BLaER1 (cell line): Measurements from ENCODE around the gene PYY.

Experiments used
- H3K27ac ChIP-seq: shearing (Covaris generic); formaldehyde crosslinking; 2 replicates; pipeline ENCODE4 v1.8.1; 2022
- H3K27me3 ChIP-seq: shearing (Covaris generic); formaldehyde crosslinking; 2 replicates; pipeline ENCODE4 v1.8.1; 2022
- H3K36me3 ChIP-seq: shearing (Covaris generic); formaldehyde crosslinking; 2 replicates; pipeline ENCODE4 v1.8.1; 2022
- H3K4me1 ChIP-seq: shearing (Covaris generic); formaldehyde crosslinking; 2 replicates; pipeline ENCODE4 v1.8.1; 2022
- H3K4me2 ChIP-seq: shearing (Covaris generic); formaldehyde crosslinking; 2 replicates; pipeline ENCODE4 v1.8.1; 2022
- H3K4me3 ChIP-seq: shearing (Covaris generic); formaldehyde crosslinking; 2 replicates; pipeline ENCODE4 v1.8.1; 2022
- H3K9ac ChIP-seq: shearing (Covaris generic); formaldehyde crosslinking; 2 replicates; pipeline ENCODE4 v1.8.1; 2022
- H3K9me3 ChIP-seq: shearing (Covaris generic); formaldehyde crosslinking; 2 replicates; pipeline ENCODE4 v1.8.1; 2022
- H4K20me1 ChIP-seq: shearing (Covaris generic); formaldehyde crosslinking; 2 replicates; pipeline ENCODE4 v1.8.1; 2022
- Cebpa-rat ChIP-seq: shearing (Covaris generic); IDR thresholded peaks from 2 replicates; pipeline ENCODE4 v1.8.1; 2022

The PYY gene

GRCh38 chr17:43909537-43910231 lies 44.1 kb downstream of the PYY start:
- Histone ChIP-seq H3K27me3 (peaks cover 39% of the 10 kb centered on the region), H3K4me3 (no peak overlapping the region), H4K20me1 (peaks cover 22% of the 10 kb centered on the region), H3K4me1 (peaks cover 51% of the 10 kb centered on the region), H3K9ac (no peak overlapping the region), H3K9me3 (no peaks in the 10 kb centered on the region), H3K27ac (no peak overlapping the region), H3K36me3 (no peaks in the 10 kb centered on the region), H3K4me2 (no peak overlapping the region)
- no peak for TF ChIP-seq Cebpa-rat

GRCh38 chr17:43907998-43908721 lies 45.6 kb downstream of the PYY start:
- Histone ChIP-seq H3K4me2 (peak overlapping the region; percentile 98), H3K9ac (peak overlapping the region; percentile 54), H3K27me3 (peaks cover 54% of the 10 kb centered on the region), H3K4me1 (peaks cover 45% of the 10 kb centered on the region), H4K20me1 (peaks cover 22% of the 10 kb centered on the region), H3K36me3 (no peaks in the 10 kb centered on the region), H3K4me3 (peak overlapping the region; percentile 71), H3K9me3 (no peaks in the 10 kb centered on the region), H3K27ac (no peak overlapping the region)
- no peak for TF ChIP-seq Cebpa-rat

GRCh38 chr17:43907425-43907981 lies 46.2 kb downstream of the PYY start, which contains the start of gene MPP2:
MPP2 (minus strand) TSS chr17:43907536; CDS start chr17:43904460, 3,076 bp downstream.
- H4K20me1 ChIP-seq, result peaks cover 22% of the 10 kb centered on the region
- no peaks in the 10 kb centered on the region for H3K36me3 ChIP-seq
- peak within 1 kb of the TSS; percentile 98 for H3K4me2 ChIP-seq
- H3K27ac ChIP-seq, result no peak within 1 kb of the TSS
- peak within 1 kb of the TSS; percentile 54 for H3K9ac ChIP-seq
- H3K9me3 ChIP-seq, result no peaks in the 10 kb centered on the region
- TF ChIP-seq Cebpa-rat, result no peak
- H3K4me3 ChIP-seq, result peak within 1 kb of the TSS; percentile 71
- peaks cover 38% of the 10 kb centered on the region for H3K4me1 ChIP-seq
- peaks cover 58% of the 10 kb centered on the region for H3K27me3 ChIP-seq

- H4K20me1 ChIP-seq, result peaks cover 22% of the 10 kb centered on the region
- H3K4me2 ChIP-seq, result peak overlapping the region; percentile 98
- H3K27ac ChIP-seq, result no peak overlapping the region
- peak overlapping the region; percentile 71 for H3K4me3 ChIP-seq
- TF ChIP-seq Cebpa-rat, result no peak
- H3K9ac ChIP-seq, result peak overlapping the region; percentile 54
- H3K9me3 ChIP-seq, result no peaks in the 10 kb centered on the region
- peaks cover 61% of the 10 kb centered on the region for H3K27me3 ChIP-seq
- no peaks in the 10 kb centered on the region for H3K36me3 ChIP-seq
- H3K4me1 ChIP-seq, result peaks cover 33% of the 10 kb centered on the region
Observed at GRCh38 chr17:43906951-43907424, 46.8 kb downstream of the PYY start.

- no peak overlapping the region for H3K9ac ChIP-seq
- peaks cover 30% of the 10 kb centered on the region for H3K4me1 ChIP-seq
- no peaks in the 10 kb centered on the region for H3K9me3 ChIP-seq
- no peak overlapping the region for H3K27ac ChIP-seq
- peaks cover 67% of the 10 kb centered on the region for H3K27me3 ChIP-seq
- peak overlapping the region; percentile 98 for H3K4me2 ChIP-seq
- H3K36me3 ChIP-seq, result no peaks in the 10 kb centered on the region
- TF ChIP-seq Cebpa-rat, result no peak
- H4K20me1 ChIP-seq, result peaks cover 22% of the 10 kb centered on the region
- peak overlapping the region; percentile 71 for H3K4me3 ChIP-seq
Observed at GRCh38 chr17:43905985-43906852, 47.5 kb downstream of the PYY start.

GRCh38 chr17:43905400-43905984 lies 48.2 kb downstream of the PYY start:
- Histone ChIP-seq H3K4me2 (peak overlapping the region; percentile 98; the same call in 1 of the 2 replicates), H3K27me3 (peaks cover 74% of the 10 kb centered on the region), H3K4me1 (peaks cover 33% of the 10 kb centered on the region), H3K27ac (no peak overlapping the region), H3K9ac (no peak overlapping the region), H3K9me3 (no peaks in the 10 kb centered on the region), H4K20me1 (peaks cover 22% of the 10 kb centered on the region), H3K36me3 (no peaks in the 10 kb centered on the region), H3K4me3 (no peak overlapping the region)
- no peak for TF ChIP-seq Cebpa-rat
